Cardiac muscle cell (in vitro differentiated cells and primary cell): ENCODE data around the gene TMEM86A. TPM values are rescaled to one million over a fixed set of nuclear protein-coding genes. Genes with fewer than 3 reads are reported as not detected.

Experiments
- DNase-seq, 2 donors: peaks; one replicate each; pipeline versions ENCODE4 v3.0.0 to v3.0.0-alpha.2; 2010 to 2017; ENCODE audit warnings: low read depth in 1 of 2, low spot score in 1 of 2
- H3K27ac ChIP-seq: fragments of 200-600 bp; sonication (generic); 2 replicates; pipeline ENCODE4 v1.5.1; 2016
- H3K27me3 ChIP-seq: fragments of 200-600 bp; sonication (generic); 2 replicates; pipeline ENCODE4 v1.6.0; 2016; ENCODE audit warnings: control low read depth
- H3K36me3 ChIP-seq: fragments of 200-600 bp; sonication (generic); 2 replicates; pipeline ENCODE4 v1.5.1; 2016; ENCODE audit warnings: control low read depth
- H3K4me1 ChIP-seq: fragments of 200-600 bp; sonication (generic); 2 replicates; pipeline ENCODE4 v1.8.1; 2017; ENCODE audit warnings: low read depth, mild to moderate bottlenecking, mixed run types
- H3K4me3 ChIP-seq: fragments of 200-600 bp; sonication (generic); 2 replicates; pipeline ENCODE4 v1.5.1; 2016; ENCODE audit warnings: mild to moderate bottlenecking
- H3K9me3 ChIP-seq: fragments of 200-600 bp; sonication (generic); 2 replicates; pipeline ENCODE4 v1.5.1; 2017; ENCODE audit warnings: low read depth, mild to moderate bottlenecking, control low read depth
- CTCF ChIP-seq: IDR thresholded peaks from 2 replicates; pipeline ENCODE4 v1.5.1; 2012; ENCODE audit warnings: low read depth, mild to moderate bottlenecking, low read length
- polyA plus RNA-seq: library from polyadenylated mRNA; unstranded; fragments of >200 nt; fragmentation: Nextera tagmentation; extraction: Ambion mirVana; gene quantifications from 2 replicates; pipeline ENCODE4 v1.2.1, GENCODE V29; 2016
- total RNA-seq: library from RNA; depleted of rRNA; stranded (reverse); fragments of >200 nt; gene quantifications from 2 replicates; pipeline ENCODE4 v1.2.3, GENCODE V29; 2016

The TMEM86A gene
- total and polyA plus RNA-seq, 2 experiments from 2014 or later: 3.4 to 5.2 TPM

- Histone ChIP-seq H3K4me1 (no peaks in the 10 kb centered on the region), H3K9me3 (no peaks in the 10 kb centered on the region), H3K36me3 (no peaks in the 10 kb centered on the region), H3K4me3 (no peak overlapping the region), H3K27ac (no peak overlapping the region), H3K27me3 (peaks cover 19% of the 10 kb centered on the region)
- DNase-seq: no peak
- TF ChIP-seq CTCF: no peak
Measured at GRCh38 chr11:18696638-18697225, 1.8 kb upstream of the TMEM86A start.

- no peak overlapping the region for H3K4me3 ChIP-seq
- peaks cover 19% of the 10 kb centered on the region for H3K27me3 ChIP-seq
- no peaks in the 10 kb centered on the region for H3K4me1 ChIP-seq
Measured at GRCh38 chr11:18697576-18697975, 1.0 kb upstream of the TMEM86A start.

GRCh38 chr11:18699269-18699596, 654 bp downstream of the TMEM86A start:
- Histone ChIP-seq H3K9me3 (no peaks in the 10 kb centered on the region), H3K4me3 (peak overlapping the region; percentile 65), H3K36me3 (no peaks in the 10 kb centered on the region), H3K4me1 (no peaks in the 10 kb centered on the region), H3K27me3 (peaks cover 19% of the 10 kb centered on the region), H3K27ac (peak overlapping the region; percentile 38)
- peak in 1 of 2 donors; percentile 46 for DNase-seq
- TF ChIP-seq CTCF: no peak

More at GRCh38 chr11:18697576-18697975, 1.0 kb upstream of the TMEM86A start:
- Histone ChIP-seq H3K9me3 (no peaks in the 10 kb centered on the region), H3K27ac (no peak overlapping the region), H3K36me3 (no peaks in the 10 kb centered on the region)
- TF ChIP-seq CTCF: no peak
- no peak for DNase-seq

DNA sequence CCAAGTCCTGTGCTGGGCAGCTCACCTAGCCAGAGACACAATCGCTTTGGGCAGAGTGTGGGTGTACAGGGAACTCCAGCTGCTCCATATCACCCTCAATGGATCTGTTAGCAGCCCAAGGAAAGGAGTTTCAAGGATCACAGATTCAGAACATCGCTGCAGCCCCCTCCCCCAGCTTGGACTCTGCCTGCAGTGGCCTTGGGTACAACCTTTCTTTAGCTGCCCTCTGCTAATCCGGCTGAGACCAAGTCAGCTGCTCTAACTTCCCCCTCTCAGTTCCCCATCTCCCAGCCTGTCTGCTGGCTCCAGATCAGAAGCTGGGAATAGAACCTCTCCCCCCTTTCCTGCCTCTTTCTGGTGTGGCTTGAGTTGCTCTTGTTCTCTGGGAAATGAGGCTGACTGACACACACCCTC, 1.3 kb downstream of the TMEM86A start:
- Histone ChIP-seq H3K36me3 (no peaks in the 10 kb centered on the region), H3K4me1 (no peaks in the 10 kb centered on the region), H3K27me3 (peaks cover 18% of the 10 kb centered on the region), H3K9me3 (no peaks in the 10 kb centered on the region), H3K27ac (no peak overlapping the region), H3K4me3 (no peak overlapping the region)
- DNase-seq: peak in 1 of 2 donors; percentile 30
- no peak for TF ChIP-seq CTCF

DNA sequence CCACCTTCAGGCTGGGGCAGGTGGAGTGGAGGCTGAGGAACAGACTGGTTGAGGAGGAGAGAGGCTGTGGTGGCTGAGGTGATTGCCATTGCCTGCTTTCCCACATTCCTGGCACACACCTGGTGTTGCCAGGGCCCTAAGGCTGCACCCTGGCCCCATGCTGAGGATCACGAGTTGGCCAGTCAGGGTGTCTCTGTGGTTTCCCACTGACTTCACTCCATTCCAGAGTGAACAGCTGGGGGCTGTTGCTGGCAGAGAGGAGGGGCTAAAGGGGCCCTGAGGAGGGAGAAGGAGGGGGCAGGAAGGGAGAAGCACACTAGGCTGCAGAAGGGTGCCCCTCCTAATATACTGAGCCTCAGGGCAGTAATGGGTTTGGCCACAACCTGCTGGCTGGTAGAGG, 1.8 kb downstream of the TMEM86A start:
- TF ChIP-seq CTCF: no peak
- no peaks in the 10 kb centered on the region for H3K4me1 ChIP-seq
- H3K9me3 ChIP-seq: no peaks in the 10 kb centered on the region
- H3K36me3 ChIP-seq: no peaks in the 10 kb centered on the region
- H3K4me3 ChIP-seq: no peak overlapping the region
- DNase-seq: peak in 1 of 2 donors; percentile 43
- no peak overlapping the region for H3K27ac ChIP-seq
- H3K27me3 ChIP-seq: peaks cover 17% of the 10 kb centered on the region
